Ovary (tissue), 3 donors: ENCODE results near the gene HIPK1.

ENCODE experiments used
- CTCF ChIP-seq, 3 donors: fragments of 450-650 bp in 2 of 3; fragments of 200-600 bp in 1 of 3; IDR thresholded peaks; one replicate each; pipeline versions ENCODE4 v1.5.1 to v1.8.0; 2016 to 2022; ENCODE audit warnings: antibody characterized with exemption in 3 of 3, mild to moderate bottlenecking in 1 of 3
- EP300 ChIP-seq: sonication (generic); formaldehyde crosslinking; IDR thresholded peaks from one replicate; pipeline ENCODE4 v1.6.1; 2017; ENCODE audit warnings: antibody characterized with exemption
- POLR2A ChIP-seq: fragments of 450-650 bp; IDR thresholded peaks from one replicate; pipeline ENCODE4 v1.6.1; 2017; ENCODE audit warnings: antibody characterized with exemption, mild to moderate bottlenecking, moderate library complexity
- donor health status: DM: no; HTN: no; CAD: no.

GRCh38 chr1:113983826-113984225 lies 54.7 kb downstream of the HIPK1 start:
- TF ChIP-seq CTCF (IDR thresholded peaks at IDR 0.05) (no peak), EP300 (no peak), POLR2A (no peak)
